ENCODE measurements around the gene ADM2.

Gene ADM2

GRCh38 chr22:50521710-50522109 lies 40.4 kb downstream of the ADM2 start:
- Histone ChIP-seq H3K36me3 (ENCODE audit: insufficient read depth, low read depth, low read length) (peaks cover 65% of the 10 kb centered on the region), H3K4me3 (ENCODE audit: low read length) (no peak overlapping the region), H3K4me1 (ENCODE audit: insufficient read depth, low read length) (peaks cover 2% of the 10 kb centered on the region; the same call in 1 of the 2 replicates), H3K9me3 (ENCODE audit: insufficient read depth, low read depth, low read length) (no peaks in the 10 kb centered on the region), H3K9ac (ENCODE audit: low read depth, low read length) (no peak overlapping the region), H3K27ac (ENCODE audit: low read length) (no peak overlapping the region), H3K27me3 (ENCODE audit: insufficient read depth, low read length) (peaks cover 4% of the 10 kb centered on the region)

- Histone ChIP-seq H3K4me1 (ENCODE audit: insufficient read depth, low read length) (peaks cover 3% of the 10 kb centered on the region; the same call in 1 of the 2 replicates), H3K36me3 (ENCODE audit: insufficient read depth, low read depth, low read length) (peaks cover 62% of the 10 kb centered on the region), H3K4me3 (ENCODE audit: low read length) (no peak overlapping the region), H3K9ac (ENCODE audit: low read depth, low read length) (no peak overlapping the region), H3K9me3 (ENCODE audit: insufficient read depth, low read depth, low read length) (no peaks in the 10 kb centered on the region), H3K27ac (ENCODE audit: low read length) (no peak overlapping the region), H3K27me3 (ENCODE audit: insufficient read depth, low read length) (peaks cover 10% of the 10 kb centered on the region)
Measured at GRCh38 chr22:50522208-50522805, 41.0 kb downstream of the ADM2 start.

GRCh38 chr22:50522806-50523438 lies 41.6 kb downstream of the ADM2 start:
- Histone ChIP-seq H3K27ac (ENCODE audit: low read length) (no peak overlapping the region), H3K27me3 (ENCODE audit: insufficient read depth, low read length) (peaks cover 16% of the 10 kb centered on the region), H3K4me1 (ENCODE audit: insufficient read depth, low read length) (peaks cover 3% of the 10 kb centered on the region; the same call in 1 of the 2 replicates), H3K36me3 (ENCODE audit: insufficient read depth, low read depth, low read length) (peaks cover 56% of the 10 kb centered on the region), H3K4me3 (ENCODE audit: low read length) (no peak overlapping the region), H3K9ac (ENCODE audit: low read depth, low read length) (no peak overlapping the region), H3K9me3 (ENCODE audit: insufficient read depth, low read depth, low read length) (no peaks in the 10 kb centered on the region)

GRCh38 chr22:50523458-50523805 lies 42.1 kb downstream of the ADM2 start:
- Histone ChIP-seq H3K4me3 (ENCODE audit: low read length) (no peak overlapping the region), H3K27ac (ENCODE audit: low read length) (no peak overlapping the region), H3K9me3 (ENCODE audit: insufficient read depth, low read depth, low read length) (no peaks in the 10 kb centered on the region), H3K9ac (ENCODE audit: low read depth, low read length) (no peak overlapping the region), H3K27me3 (ENCODE audit: insufficient read depth, low read length) (peaks cover 21% of the 10 kb centered on the region), H3K36me3 (ENCODE audit: insufficient read depth, low read depth, low read length) (peaks cover 51% of the 10 kb centered on the region), H3K4me1 (ENCODE audit: insufficient read depth, low read length) (peaks cover 3% of the 10 kb centered on the region; the same call in 1 of the 2 replicates)

- peaks cover 27% of the 10 kb centered on the region for H3K27me3 ChIP-seq (ENCODE audit: insufficient read depth, low read length)
- no peak overlapping the region for H3K27ac ChIP-seq (ENCODE audit: low read length)
- H3K4me1 ChIP-seq (ENCODE audit: insufficient read depth, low read length) = peaks cover 3% of the 10 kb centered on the region; the same call in 1 of the 2 replicates
- H3K4me3 ChIP-seq (ENCODE audit: low read length) = peak overlapping the region; percentile 77
- H3K9ac ChIP-seq (ENCODE audit: low read depth, low read length) = 0 out of 2 replicates have a peak overlapping the region, but pooled peaks have one; percentile 83
- no peaks in the 10 kb centered on the region for H3K9me3 ChIP-seq (ENCODE audit: insufficient read depth, low read depth, low read length)
- H3K36me3 ChIP-seq (ENCODE audit: insufficient read depth, low read depth, low read length) = peaks cover 44% of the 10 kb centered on the region
Measured at GRCh38 chr22:50523806-50524675, 42.7 kb downstream of the ADM2 start.

- Histone ChIP-seq H3K9ac (ENCODE audit: low read depth, low read length) (peak overlapping the region; percentile 83; the same call in 1 of the 2 replicates), H3K4me3 (ENCODE audit: low read length) (peak overlapping the region; percentile 77), H3K9me3 (ENCODE audit: insufficient read depth, low read depth, low read length) (no peaks in the 10 kb centered on the region), H3K27ac (ENCODE audit: low read length) (no peak overlapping the region), H3K4me1 (ENCODE audit: insufficient read depth, low read length) (peaks cover 3% of the 10 kb centered on the region; the same call in 1 of the 2 replicates), H3K27me3 (ENCODE audit: insufficient read depth, low read length) (peaks cover 33% of the 10 kb centered on the region), H3K36me3 (ENCODE audit: insufficient read depth, low read depth, low read length) (peaks cover 38% of the 10 kb centered on the region)
Measured at GRCh38 chr22:50524676-50525103, 43.3 kb downstream of the ADM2 start.

- Histone ChIP-seq H3K4me1 (ENCODE audit: insufficient read depth, low read length) (peaks cover 3% of the 10 kb centered on the region; the same call in 1 of the 2 replicates), H3K9ac (ENCODE audit: low read depth, low read length) (peak within 1 kb of the TSS; percentile 83; the same call in 1 of the 2 replicates), H3K9me3 (ENCODE audit: insufficient read depth, low read depth, low read length) (no peaks in the 10 kb centered on the region), H3K27ac (ENCODE audit: low read length) (no peak within 1 kb of the TSS), H3K4me3 (ENCODE audit: low read length) (peak within 1 kb of the TSS; percentile 77), H3K27me3 (ENCODE audit: insufficient read depth, low read length) (peaks cover 39% of the 10 kb centered on the region), H3K36me3 (ENCODE audit: insufficient read depth, low read depth, low read length) (peaks cover 37% of the 10 kb centered on the region)
Measured at GRCh38 chr22:50525104-50525857, 43.9 kb downstream of the ADM2 start, which contains the start of gene SCO2. SCO2 (minus strand) TSS chr22:50525598; CDS start chr22:50524411, 1,187 bp downstream.

GRCh38 chr22:50525858-50526107 lies 44.4 kb downstream of the ADM2 start:
- H3K36me3 ChIP-seq (ENCODE audit: insufficient read depth, low read depth, low read length) = peaks cover 35% of the 10 kb centered on the region
- peak overlapping the region; percentile 64; the same call in 1 of the 2 replicates for H3K9ac ChIP-seq (ENCODE audit: low read depth, low read length)
- peak overlapping the region; percentile 77; the same call in 1 of the 2 replicates for H3K4me3 ChIP-seq (ENCODE audit: low read length)
- peaks cover 44% of the 10 kb centered on the region for H3K27me3 ChIP-seq (ENCODE audit: insufficient read depth, low read length)
- H3K27ac ChIP-seq (ENCODE audit: low read length) = no peak overlapping the region
- no peaks in the 10 kb centered on the region for H3K9me3 ChIP-seq (ENCODE audit: insufficient read depth, low read depth, low read length)
- peaks cover 3% of the 10 kb centered on the region; the same call in 1 of the 2 replicates for H3K4me1 ChIP-seq (ENCODE audit: insufficient read depth, low read length)

GRCh38 chr22:50526108-50526833 lies 44.9 kb downstream of the ADM2 start:
- peak overlapping the region; percentile 64; the same call in 1 of the 2 replicates for H3K9ac ChIP-seq (ENCODE audit: low read depth, low read length)
- H3K4me1 ChIP-seq (ENCODE audit: insufficient read depth, low read length) = peaks cover 3% of the 10 kb centered on the region; the same call in 1 of the 2 replicates
- peak overlapping the region; percentile 77 for H3K4me3 ChIP-seq (ENCODE audit: low read length)
- no peak overlapping the region for H3K27ac ChIP-seq (ENCODE audit: low read length)
- H3K9me3 ChIP-seq (ENCODE audit: insufficient read depth, low read depth, low read length) = no peaks in the 10 kb centered on the region
- peaks cover 30% of the 10 kb centered on the region for H3K36me3 ChIP-seq (ENCODE audit: insufficient read depth, low read depth, low read length)
- H3K27me3 ChIP-seq (ENCODE audit: insufficient read depth, low read length) = peaks cover 49% of the 10 kb centered on the region

- Histone ChIP-seq H3K4me1 (ENCODE audit: insufficient read depth, low read length) (peaks cover 3% of the 10 kb centered on the region; the same call in 1 of the 2 replicates), H3K36me3 (ENCODE audit: insufficient read depth, low read depth, low read length) (peaks cover 24% of the 10 kb centered on the region), H3K4me3 (ENCODE audit: low read length) (peak overlapping the region; percentile 77), H3K27me3 (ENCODE audit: insufficient read depth, low read length) (peaks cover 58% of the 10 kb centered on the region), H3K27ac (ENCODE audit: low read length) (no peak overlapping the region), H3K9me3 (ENCODE audit: insufficient read depth, low read depth, low read length) (no peaks in the 10 kb centered on the region), H3K9ac (ENCODE audit: low read depth, low read length) (peak overlapping the region; percentile 64; the same call in 1 of the 2 replicates)
Measured at GRCh38 chr22:50526834-50527801, 45.8 kb downstream of the ADM2 start.

All from iPS-20b (cell line).